Uterus (tissue), 4 donors: Measurements from ENCODE around the gene PPA2. TPM values are rescaled to one million over a fixed set of nuclear protein-coding genes. Genes with fewer than 3 reads are reported as not detected.

Experiments
- DNase-seq, 2 donors: peaks; one replicate each; pipeline ENCODE4 v3.0.0-alpha.2; 2019 to 2020
- H3K27ac ChIP-seq, 2 donors: fragments of 200-600 bp; sonication (generic); 1 replicate in 1 of 2; 2 replicates in 1 of 2; pipeline ENCODE4 v1.5.1; 2016 to 2018
- H3K27me3 ChIP-seq, 2 donors: fragments of 200-600 bp; sonication (generic); one replicate each; pipeline ENCODE4 v1.5.1; 2018 to 2019; ENCODE audit warnings: control low read depth in 1 of 2
- H3K36me3 ChIP-seq, 2 donors: fragments of 200-600 bp; sonication (generic); one replicate each; pipeline ENCODE4 v1.5.1; 2019; ENCODE audit warnings: control low read depth in 1 of 2
- H3K4me1 ChIP-seq, 2 donors: fragments of 200-600 bp; sonication (generic); one replicate each; pipeline ENCODE4 v1.5.1; 2018 to 2019; ENCODE audit warnings: control low read depth in 1 of 2
- H3K4me3 ChIP-seq, 2 donors: fragments of 200-600 bp; sonication (generic); 1 replicate in 1 of 2; 2 replicates in 1 of 2; pipeline ENCODE4 v1.5.1; 2018 to 2019; ENCODE audit warnings: mild to moderate bottlenecking in 1 of 2
- H3K9me3 ChIP-seq, 2 donors: fragments of 200-600 bp; sonication (generic); one replicate each; pipeline ENCODE4 v1.5.1; 2019; ENCODE audit warnings: control low read depth in 1 of 2
- POLR2A ChIP-seq, 2 donors: fragments of 450-650 bp; IDR thresholded peaks; one replicate each; pipeline ENCODE4 v1.6.1; 2016; ENCODE audit warnings: antibody characterized with exemption in 2 of 2, mild to moderate bottlenecking in 1 of 2, moderate library complexity in 1 of 2
- intact Hi-C: fragments of 100-400 bp; cut with DNase I; formaldehyde crosslinking; loops from one replicate; pipeline ENCODE4 v1.15.1; 2023; ENCODE audit warnings: low total_unique reads
- total RNA-seq, 4 donors: library from RNA; depleted of rRNA in 3 of 4; stranded (reverse); fragments of >200 nt in 3 of 4; gene quantifications; one replicate each; pipeline versions ENCODE4 v1.1.0 to v1.2.4, GENCODE V29; 2014 to 2023
- TF ChIP-seq, protein P1 (sequence below), 4 experiments: fragments of 200-600 bp in 2 of 4; fragments of 450-650 bp in 2 of 4; sonication (generic) in 2 of 4; IDR thresholded peaks; one replicate each; pipeline ENCODE4 v1.5.1; 2016 to 2019; ENCODE audit warnings: antibody characterized with exemption in 4 of 4, mild to moderate bottlenecking in 2 of 4, moderate library complexity in 1 of 4
- donor health status: DM: yes; HTN: yes; CAD: no.

PPA2 gene
- total RNA-seq, 4 donors from 2014 or later = 94.4 to 964 (median 152) TPM

DNA sequence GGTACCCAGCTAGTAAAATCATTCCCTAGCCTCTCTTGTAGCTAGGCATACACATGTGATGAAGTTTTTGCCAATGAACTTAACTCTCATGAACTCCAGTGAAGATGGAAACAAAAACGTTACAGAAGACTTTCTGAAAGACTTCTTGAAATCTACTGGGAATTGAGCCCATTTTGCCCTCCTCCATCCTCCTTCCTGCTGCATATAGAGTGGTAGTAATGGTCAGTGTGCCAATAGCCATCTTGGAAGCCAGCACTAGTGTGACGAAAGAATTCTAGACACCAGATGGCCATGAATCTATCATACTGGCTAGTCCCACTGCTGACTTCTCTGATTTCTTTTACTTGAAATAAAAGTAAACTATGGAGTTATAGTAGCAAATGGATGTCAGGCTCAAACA is 30.9 kb upstream of the PPA2 start:
- Histone ChIP-seq H3K36me3 (no peaks in the 10 kb centered on the region), H3K4me1 (no peaks in the 10 kb centered on the region), H3K4me3 (no peak overlapping the region), H3K27ac (no peak overlapping the region), H3K27me3 (no peaks in the 10 kb centered on the region), H3K9me3 (no peaks in the 10 kb centered on the region)
- TF ChIP-seq, protein P1, sequence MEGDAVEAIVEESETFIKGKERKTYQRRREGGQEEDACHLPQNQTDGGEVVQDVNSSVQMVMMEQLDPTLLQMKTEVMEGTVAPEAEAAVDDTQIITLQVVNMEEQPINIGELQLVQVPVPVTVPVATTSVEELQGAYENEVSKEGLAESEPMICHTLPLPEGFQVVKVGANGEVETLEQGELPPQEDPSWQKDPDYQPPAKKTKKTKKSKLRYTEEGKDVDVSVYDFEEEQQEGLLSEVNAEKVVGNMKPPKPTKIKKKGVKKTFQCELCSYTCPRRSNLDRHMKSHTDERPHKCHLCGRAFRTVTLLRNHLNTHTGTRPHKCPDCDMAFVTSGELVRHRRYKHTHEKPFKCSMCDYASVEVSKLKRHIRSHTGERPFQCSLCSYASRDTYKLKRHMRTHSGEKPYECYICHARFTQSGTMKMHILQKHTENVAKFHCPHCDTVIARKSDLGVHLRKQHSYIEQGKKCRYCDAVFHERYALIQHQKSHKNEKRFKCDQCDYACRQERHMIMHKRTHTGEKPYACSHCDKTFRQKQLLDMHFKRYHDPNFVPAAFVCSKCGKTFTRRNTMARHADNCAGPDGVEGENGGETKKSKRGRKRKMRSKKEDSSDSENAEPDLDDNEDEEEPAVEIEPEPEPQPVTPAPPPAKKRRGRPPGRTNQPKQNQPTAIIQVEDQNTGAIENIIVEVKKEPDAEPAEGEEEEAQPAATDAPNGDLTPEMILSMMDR (IDR thresholded peaks at IDR 0.05) = no peak
- no peak for TF ChIP-seq POLR2A (IDR thresholded peaks at IDR 0.05)
- DNase-seq = no peak
- intact Hi-C loops = no loop called here

DNA sequence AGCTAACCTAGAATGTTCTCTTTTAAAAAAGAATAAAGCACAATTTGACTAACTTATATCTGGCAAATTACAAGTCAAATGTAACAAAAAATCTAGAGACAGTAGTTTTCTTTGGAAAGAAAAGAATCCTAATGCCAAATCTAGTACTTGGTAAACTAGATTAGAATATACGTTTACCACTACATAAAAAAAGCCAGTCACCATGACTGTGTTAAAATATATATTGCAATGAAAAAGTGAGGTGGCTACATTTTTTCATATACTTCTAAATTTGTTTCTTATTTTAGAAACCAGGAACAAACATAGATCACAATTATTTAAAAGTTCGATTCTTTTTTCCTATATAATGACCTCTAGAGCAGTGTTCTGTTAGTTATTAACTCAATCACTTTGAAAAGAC is 29.6 kb upstream of the PPA2 start:
- no peak overlapping the region for H3K27ac ChIP-seq

DNA sequence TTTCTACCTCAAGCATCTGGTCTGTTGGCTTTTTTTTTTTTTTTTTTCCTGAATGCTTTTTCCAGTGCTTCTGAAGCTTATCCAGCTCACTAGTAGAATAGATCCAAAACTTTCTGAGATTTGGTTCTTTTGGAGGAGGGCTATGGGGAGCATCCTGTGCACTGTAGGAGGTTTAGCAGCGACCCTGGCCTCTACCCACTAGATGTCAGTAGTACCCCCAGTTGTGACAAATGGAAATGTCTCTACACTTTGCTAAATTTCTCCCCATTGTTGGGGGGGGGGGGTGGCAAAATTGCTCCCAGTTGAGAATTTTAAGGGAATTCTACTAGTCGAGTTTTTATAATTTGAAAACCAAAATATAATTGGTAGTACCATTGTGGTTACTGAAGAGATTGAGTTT is 23.0 kb upstream of the PPA2 start:
- Histone ChIP-seq H3K9me3 (no peaks in the 10 kb centered on the region), H3K4me1 (no peaks in the 10 kb centered on the region), H3K27me3 (no peaks in the 10 kb centered on the region), H3K4me3 (no peak overlapping the region), H3K36me3 (no peaks in the 10 kb centered on the region), H3K27ac (no peak overlapping the region)
- TF ChIP-seq, protein P1 (IDR thresholded peaks at IDR 0.05) = no peak
- no peak for TF ChIP-seq POLR2A (IDR thresholded peaks at IDR 0.05)
- no peak for DNase-seq
- intact Hi-C loops = no loop called here

More for the DNA sequence above, 29.6 kb upstream of the PPA2 start:
- Histone ChIP-seq H3K4me1 (no peaks in the 10 kb centered on the region), H3K9me3 (no peaks in the 10 kb centered on the region), H3K36me3 (no peaks in the 10 kb centered on the region), H3K27me3 (no peaks in the 10 kb centered on the region), H3K4me3 (no peak overlapping the region)
- intact Hi-C loops = no loop called here
- DNase-seq = no peak
- TF ChIP-seq, protein P1 (IDR thresholded peaks at IDR 0.05) = no peak
- no peak for TF ChIP-seq POLR2A (IDR thresholded peaks at IDR 0.05)

DNA sequence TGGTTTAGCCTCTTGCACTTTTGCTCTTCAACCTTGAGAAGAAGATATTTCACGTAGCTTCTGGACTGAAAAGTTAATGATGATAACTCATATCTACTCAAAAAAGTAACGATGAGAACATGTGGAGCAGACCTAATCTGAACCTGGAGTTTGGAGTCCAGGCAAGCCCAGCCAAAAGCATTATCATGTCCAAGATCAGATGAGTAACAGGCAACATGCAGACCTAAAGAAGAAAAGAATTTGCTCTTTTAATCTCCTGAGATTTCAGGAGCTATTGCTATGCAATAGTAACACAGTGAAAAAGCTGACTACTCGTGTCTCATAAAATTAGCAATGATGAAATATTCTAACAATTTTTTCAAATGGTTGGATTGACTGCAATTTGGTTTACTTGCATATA is 21.8 kb upstream of the PPA2 start:
- H3K4me3 ChIP-seq = no peak overlapping the region
- H3K4me1 ChIP-seq = no peaks in the 10 kb centered on the region
- TF ChIP-seq, protein P1 (IDR thresholded peaks at IDR 0.05) = no peak
- TF ChIP-seq POLR2A (IDR thresholded peaks at IDR 0.05) = no peak
- no peak for DNase-seq
- intact Hi-C loops = no loop called here
- no peaks in the 10 kb centered on the region for H3K36me3 ChIP-seq
- no peak overlapping the region for H3K27ac ChIP-seq
- no peaks in the 10 kb centered on the region for H3K9me3 ChIP-seq
- H3K27me3 ChIP-seq = no peaks in the 10 kb centered on the region

DNA sequence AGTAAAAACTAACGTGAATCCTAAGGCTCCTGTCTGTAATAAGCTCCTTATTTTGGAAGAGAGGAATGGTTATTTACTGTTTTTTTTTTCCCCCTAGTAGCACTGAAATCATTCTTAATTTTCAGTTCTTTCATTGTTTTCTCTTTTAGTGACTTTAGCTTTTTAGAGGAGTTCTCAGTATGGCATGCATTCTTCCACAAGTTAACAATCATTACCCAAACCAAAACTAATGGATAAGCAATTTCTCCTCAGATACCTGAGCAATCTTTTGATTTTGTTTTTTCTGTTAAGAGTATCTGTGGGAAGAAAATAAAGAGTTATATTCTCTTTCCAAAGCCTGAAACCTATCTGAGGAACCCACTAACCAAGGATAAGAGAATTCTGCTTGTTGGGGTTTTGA is 16.7 kb upstream of the PPA2 start:
- intact Hi-C loops = no loop called here
- TF ChIP-seq, protein P1 (IDR thresholded peaks at IDR 0.05) = no peak
- no peak for TF ChIP-seq POLR2A (IDR thresholded peaks at IDR 0.05)
- no peak for DNase-seq
- no peak overlapping the region for H3K27ac ChIP-seq
- H3K9me3 ChIP-seq = no peaks in the 10 kb centered on the region
- no peaks in the 10 kb centered on the region for H3K27me3 ChIP-seq
- H3K36me3 ChIP-seq = no peaks in the 10 kb centered on the region
- no peaks in the 10 kb centered on the region for H3K4me1 ChIP-seq
- no peak overlapping the region for H3K4me3 ChIP-seq
